Adrenal gland (tissue), 12 donors: Measurements from ENCODE around the gene IFT52. TPM values are rescaled to one million over a fixed set of nuclear protein-coding genes. Genes with fewer than 3 reads are reported as not detected.

Source experiments
- DNase-seq, 7 donors: peaks; one replicate each; pipeline ENCODE4 v3.0.0-alpha.2; 2019 to 2020
- H3K27ac ChIP-seq, 5 donors: fragments of 200-600 bp; sonication (generic) in 4 of 5; 1 replicate in 3 of 5; 2 replicates in 2 of 5; pipeline versions ENCODE4 v1.5.1 to v1.8.0; 2016 to 2020; ENCODE audit warnings: mild to moderate bottlenecking in 1 of 5
- H3K27me3 ChIP-seq: fragments of 200-600 bp; 2 replicates; pipeline ENCODE4 v1.8.0; 2021
- H3K36me3 ChIP-seq, 2 donors: fragments of 200-600 bp; replicated peaks in 1 of 2; 1 replicate in 1 of 2; 2 replicates in 1 of 2; pipeline versions ENCODE4 v1.5.1 to v1.8.0; 2018 to 2022
- H3K4me1 ChIP-seq, 2 donors: fragments of 200-600 bp; replicated peaks in 1 of 2; 1 replicate in 1 of 2; 2 replicates in 1 of 2; pipeline versions ENCODE4 v1.5.1 to v1.8.0; 2018 to 2021
- H3K4me3 ChIP-seq, 4 donors: fragments of 200-600 bp; sonication (generic) in 3 of 4; one replicate each; pipeline ENCODE4 v1.5.1; 2016 to 2018
- H3K9me3 ChIP-seq, 3 donors: fragments of 200-600 bp; sonication (generic) in 1 of 3; replicated peaks in 1 of 3; 1 replicate in 2 of 3; 2 replicates in 1 of 3; pipeline versions ENCODE4 v1.5.1 to v1.8.0; 2016 to 2021
- POLR2A ChIP-seq, 2 donors: fragments of 450-650 bp; IDR thresholded peaks; one replicate each; pipeline ENCODE4 v1.6.1; 2017; ENCODE audit warnings: antibody characterized with exemption in 2 of 2, mild to moderate bottlenecking in 2 of 2, moderate library complexity in 1 of 2
- WGBS, 4 donors: extraction: QIAGEN DNeasy Blood & Tissue Kit in 2 of 4; methylation state at CpG; one replicate each; pipeline versions ENCODE4 v1.1.5 to v1.1.7; 2013 to 2017; 5-methylcytosine and 5-hydroxymethylcytosine counted together
- intact Hi-C, 2 donors: fragments of 100-400 bp; cut with DNase I; formaldehyde crosslinking; loops; one replicate each; pipeline versions ENCODE4 v1.14.1 to v1.15.0; 2022 to 2023
- polyA plus RNA-seq, 3 donors: library from polyadenylated mRNA; stranded (reverse); fragments of 200-250 nt in 2 of 3; fragments of 350-450 nt in 1 of 3; fragmentation: Illumina TruSeq in 1 of 3; extraction: RNeasy Lipid Tissue Mini Kit (QIAGEN cat#74804) in 1 of 3; gene quantifications; one replicate each; pipeline ENCODE4 v1.2.3, GENCODE V29; 2013 to 2014
- total RNA-seq, 9 donors: library from RNA; depleted of rRNA in 4 of 9; stranded (reverse); fragments of >200 nt in 4 of 9; fragments of 120-200 nt in 1 of 9; fragmentation: NEBNext Ultra II Directional in 1 of 9; extraction: Animal tissue kit (Norgen Biotek cat#: 25700) in 1 of 9; gene quantifications; one replicate each; pipeline versions ENCODE4 v1.1.0 to v1.2.4, GENCODE V29; 2013 to 2023
- TF ChIP-seq, protein P1 (sequence below), 6 experiments: fragments of 450-650 bp in 4 of 6; fragments of 200-600 bp in 2 of 6; sonication (generic) in 1 of 6; IDR thresholded peaks; 1 replicate in 5 of 6; 2 replicates in 1 of 6; pipeline versions ENCODE4 v1.5.1 to v1.8.0; 2016 to 2021; ENCODE audit warnings: antibody characterized with exemption in 6 of 6, mild to moderate bottlenecking in 2 of 6, moderate library complexity in 1 of 6
- donor health status: healthy with polysubstance abuse.
- donor health status: Bipolar disorder and iron deficiency.
- donor health status: DM: yes; HTN: yes; CAD: no.
- donor health status: DM: no; HTN: no; CAD: no.
- donor health status: DM: no; HTN: no; CAD: no.
- donor health status: DM: yes; HTN: yes; CAD: no.

IFT52 gene
- total and polyA plus RNA-seq, 12 donors, result 12.5 to 52.6 (median 22.8) TPM

GRCh38 chr20:43666376-43667328 is 75.9 kb downstream of the IFT52 start, which contains the start of gene MYBL2:
Gene MYBL2 (plus strand): TSS chr20:43667114. CDS start chr20:43667284, 170 bp downstream.
- intact Hi-C loops, result no loop called here
- H3K36me3 ChIP-seq, result no peaks in the 10 kb centered on the region
- H3K4me3 ChIP-seq, result peak within 1 kb of the TSS in 1 of 4 donors; percentile 55
- H3K9me3 ChIP-seq, result no peaks in the 10 kb centered on the region
- H3K27me3 ChIP-seq, result peaks cover 11% of the 10 kb centered on the region
- 10 to 24% (median 17%) methylated on average over 31 to 90 of the region's 90 CpGs for WGBS, 4 donors
- no peak within 1 kb of the TSS for H3K27ac ChIP-seq
- DNase-seq, result peak in 6 of 7 donors; percentile 22 to 45 (median 38)
- H3K4me1 ChIP-seq, result peaks cover 5 to 10% of the 10 kb centered on the region in 2 donors
- TF ChIP-seq, protein P1, sequence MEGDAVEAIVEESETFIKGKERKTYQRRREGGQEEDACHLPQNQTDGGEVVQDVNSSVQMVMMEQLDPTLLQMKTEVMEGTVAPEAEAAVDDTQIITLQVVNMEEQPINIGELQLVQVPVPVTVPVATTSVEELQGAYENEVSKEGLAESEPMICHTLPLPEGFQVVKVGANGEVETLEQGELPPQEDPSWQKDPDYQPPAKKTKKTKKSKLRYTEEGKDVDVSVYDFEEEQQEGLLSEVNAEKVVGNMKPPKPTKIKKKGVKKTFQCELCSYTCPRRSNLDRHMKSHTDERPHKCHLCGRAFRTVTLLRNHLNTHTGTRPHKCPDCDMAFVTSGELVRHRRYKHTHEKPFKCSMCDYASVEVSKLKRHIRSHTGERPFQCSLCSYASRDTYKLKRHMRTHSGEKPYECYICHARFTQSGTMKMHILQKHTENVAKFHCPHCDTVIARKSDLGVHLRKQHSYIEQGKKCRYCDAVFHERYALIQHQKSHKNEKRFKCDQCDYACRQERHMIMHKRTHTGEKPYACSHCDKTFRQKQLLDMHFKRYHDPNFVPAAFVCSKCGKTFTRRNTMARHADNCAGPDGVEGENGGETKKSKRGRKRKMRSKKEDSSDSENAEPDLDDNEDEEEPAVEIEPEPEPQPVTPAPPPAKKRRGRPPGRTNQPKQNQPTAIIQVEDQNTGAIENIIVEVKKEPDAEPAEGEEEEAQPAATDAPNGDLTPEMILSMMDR (IDR thresholded peaks at IDR 0.05), result no peak
- no peak for TF ChIP-seq POLR2A (IDR thresholded peaks at IDR 0.05)

- H3K36me3 ChIP-seq, result no peaks in the 10 kb centered on the region
- DNase-seq, result peak in 1 of 7 donors; percentile 17
- no peaks in the 10 kb centered on the region for H3K9me3 ChIP-seq
- peaks cover 5 to 10% of the 10 kb centered on the region in 2 donors for H3K4me1 ChIP-seq
- H3K27ac ChIP-seq, result no peak overlapping the region
- peak overlapping the region in 1 of 4 donors; percentile 55 for H3K4me3 ChIP-seq
- TF ChIP-seq POLR2A (IDR thresholded peaks at IDR 0.05), result no peak
- TF ChIP-seq, protein P1 (IDR thresholded peaks at IDR 0.05), result no peak
- intact Hi-C loops, result no loop called here
- 8 to 18% (median 12%) methylated on average over 16 to 34 of the region's 34 CpGs for WGBS, 4 donors
- peaks cover 11% of the 10 kb centered on the region for H3K27me3 ChIP-seq
Measured at GRCh38 chr20:43667341-43668132, 76.8 kb downstream of the IFT52 start.

DNA sequence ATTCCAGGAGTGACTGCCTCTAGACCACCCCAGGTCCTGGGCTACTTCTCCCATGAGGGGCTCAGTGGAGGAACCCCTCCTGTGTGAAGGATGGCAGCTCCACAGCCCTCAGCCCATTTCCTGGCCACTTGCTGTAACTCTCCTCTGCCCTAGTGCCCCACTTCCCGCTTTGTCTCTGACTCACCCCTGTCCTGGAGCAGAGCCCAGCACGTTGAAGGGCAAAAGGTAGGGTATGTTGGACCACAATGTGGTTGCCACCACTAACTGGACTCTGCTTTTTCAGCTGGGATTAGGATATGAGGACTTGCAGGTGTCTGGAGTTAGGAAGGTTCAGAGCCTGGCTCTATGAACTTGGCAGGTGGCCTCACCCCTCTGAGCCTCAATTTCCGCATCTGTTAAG is 78.6 kb downstream of the IFT52 start:
- peaks cover 11% of the 10 kb centered on the region for H3K27me3 ChIP-seq
- TF ChIP-seq POLR2A (IDR thresholded peaks at IDR 0.05), result no peak
- TF ChIP-seq, protein P1 (IDR thresholded peaks at IDR 0.05), result no peak
- no peaks in the 10 kb centered on the region for H3K9me3 ChIP-seq
- no peak overlapping the region for H3K4me3 ChIP-seq
- no peaks in the 10 kb centered on the region for H3K36me3 ChIP-seq
- DNase-seq, result peak in 6 of 7 donors; percentile 39 to 77 (median 66)
- intact Hi-C loops, result no loop called here
- H3K27ac ChIP-seq, result no peak overlapping the region
- 56 to 76% (median 60%) methylated on average over 3 of the region's 3 CpGs for WGBS, 4 donors
- peaks cover 5 to 10% of the 10 kb centered on the region in 2 donors for H3K4me1 ChIP-seq

DNA sequence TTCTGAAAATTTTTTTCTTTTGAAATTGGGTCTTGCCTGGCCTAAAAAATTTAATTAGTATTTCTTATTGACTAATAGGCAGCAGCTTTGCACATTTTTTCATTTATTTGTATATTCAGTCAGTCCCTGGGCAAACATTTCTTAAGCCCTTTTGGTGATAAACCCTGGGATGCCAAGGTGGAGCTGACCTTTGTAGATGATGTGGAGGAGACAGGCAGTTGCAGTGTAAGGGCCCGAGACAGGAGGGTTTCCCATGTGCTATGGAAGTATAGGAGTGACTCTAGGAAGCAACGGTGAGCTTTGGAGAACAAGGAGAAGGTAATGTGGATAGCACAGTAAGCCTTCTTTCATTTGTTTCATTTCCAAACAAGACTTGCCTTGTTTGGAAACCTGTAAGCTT is 79.7 kb downstream of the IFT52 start:
- Histone ChIP-seq H3K36me3 (no peaks in the 10 kb centered on the region), H3K27me3 (peaks cover 11% of the 10 kb centered on the region)
- TF ChIP-seq, protein P1 (IDR thresholded peaks at IDR 0.05), result no peak
- TF ChIP-seq POLR2A (IDR thresholded peaks at IDR 0.05), result no peak

More for the DNA sequence above, 79.7 kb downstream of the IFT52 start:
- no peak for DNase-seq
- intact Hi-C loops, result no loop called here
- 84 to 90% (median 88%) methylated on average over 2 of the region's 2 CpGs for WGBS, 4 donors
- no peak overlapping the region for H3K4me3 ChIP-seq
- no peak overlapping the region for H3K27ac ChIP-seq
- peaks cover 5 to 10% of the 10 kb centered on the region in 2 donors for H3K4me1 ChIP-seq
- no peaks in the 10 kb centered on the region for H3K9me3 ChIP-seq
